Ishikawa (cell line): ENCODE results near the gene GRID2IP.

Experiments
- CEBPB ChIP-seq: IDR thresholded peaks from 2 replicates; pipeline ENCODE4 v1.6.1; 2012
- CREB1 ChIP-seq: IDR thresholded peaks from 2 replicates; pipeline ENCODE4 v1.6.1; 2012; ENCODE audit warnings: low read depth
- EGR1 ChIP-seq: IDR thresholded peaks from 2 replicates; pipeline ENCODE4 v1.6.1; 2012
- EP300 ChIP-seq: IDR thresholded peaks from 2 replicates; pipeline ENCODE4 v1.6.1; 2012; ENCODE audit warnings: borderline replicate concordance
- FOXM1 ChIP-seq: IDR thresholded peaks from 2 replicates; pipeline ENCODE4 v1.6.1; 2012; ENCODE audit warnings: low read depth, borderline replicate concordance
- MAX ChIP-seq: IDR thresholded peaks from 2 replicates; pipeline ENCODE4 v1.6.1; 2012
- NFIC ChIP-seq: IDR thresholded peaks from 2 replicates; pipeline ENCODE4 v1.6.1; 2012
- RAD21 ChIP-seq: IDR thresholded peaks from 2 replicates; pipeline ENCODE4 v1.6.1; 2012; ENCODE audit warnings: low read depth
- REST ChIP-seq: IDR thresholded peaks from 2 replicates; pipeline ENCODE4 v1.6.1; 2012; ENCODE audit warnings: low read depth, mild to moderate bottlenecking
- TAF1 ChIP-seq: IDR thresholded peaks from 2 replicates; pipeline ENCODE4 v1.6.1; 2012; ENCODE audit warnings: low read depth, mild to moderate bottlenecking
- TCF12 ChIP-seq: IDR thresholded peaks from 2 replicates; pipeline ENCODE4 v1.6.1; 2012; ENCODE audit warnings: low read depth
- TEAD4 ChIP-seq: IDR thresholded peaks from 2 replicates; pipeline ENCODE4 v1.6.1; 2012
- USF1 ChIP-seq: IDR thresholded peaks from 2 replicates; pipeline ENCODE4 v1.6.1; 2012
- YY1 ChIP-seq: IDR thresholded peaks from 2 replicates; pipeline ENCODE4 v1.6.1; 2012; ENCODE audit warnings: low read depth
- ZBTB7A ChIP-seq: IDR thresholded peaks from 2 replicates; pipeline ENCODE4 v1.6.1; 2012; ENCODE audit warnings: low read depth

Gene GRID2IP

GRCh38 chr7:6551016-6551511 lies at the start of gene GRID2IP:
TSS of gene GRID2IP (minus strand) at chr7:6551461. CDS start at chr7:6551436, 25 bp downstream.
- TF ChIP-seq NFIC (no peak), EGR1 (no peak), EP300 (no peak), USF1 (no peak), TEAD4 (no peak), TAF1 (no peak), FOXM1 (no peak), MAX (no peak), RAD21 (no peak), REST (no peak), CEBPB (no peak), CREB1 (no peak)

- no peak for TF ChIP-seq CREB1
- TF ChIP-seq USF1, result no peak
- TF ChIP-seq CEBPB, result no peak
- no peak for TF ChIP-seq REST
- no peak for TF ChIP-seq TAF1
- no peak for TF ChIP-seq FOXM1
- no peak for TF ChIP-seq EP300
- no peak for TF ChIP-seq TEAD4
- no peak for TF ChIP-seq RAD21
- TF ChIP-seq TCF12, result no peak
- TF ChIP-seq ZBTB7A, result no peak
- TF ChIP-seq MAX, result no peak
- TF ChIP-seq YY1, result no peak
- TF ChIP-seq NFIC, result no peak
- no peak for TF ChIP-seq EGR1
These were observed 48.8 kb upstream of the GRID2IP start for GRCh38 chr7:6600093-6600492.

- TF ChIP-seq TCF12 (no peak), TEAD4 (no peak), USF1 (no peak), MAX (no peak), EP300 (no peak)
These were observed 39.4 kb upstream of the GRID2IP start for GRCh38 chr7:6590645-6591110.

GRCh38 chr7:6589829-6590644 lies 38.8 kb upstream of the GRID2IP start, which contains the start of gene INTS15:
TSS of gene INTS15 (plus strand) at chr7:6590021. CDS start at chr7:6590284, 263 bp downstream.
- TF ChIP-seq EP300 (no peak), YY1 (0 out of 2 replicates have a peak, but pooled peaks have one; percentile 35), TAF1 (peak; percentile 48; the same call in 1 of the 2 replicates), MAX (peak; percentile 49), RAD21 (peak; percentile 32; the same call in 1 of the 2 replicates)
